Mesenchymal stem cell (in vitro differentiated cells and primary cell): ENCODE measurements around the gene LINGO4.

ENCODE experiments used
- DNase-seq: peaks from one replicate; pipeline ENCODE4 v3.0.0-alpha.2; 2013
- H2AFZ ChIP-seq: one replicate; pipeline ENCODE4 v1.6.1; 2013; ENCODE audit warnings: low read depth, mild to moderate bottlenecking, control low read depth, inconsistent platforms, low read length, moderate library complexity
- H2AK5ac ChIP-seq: 2 replicates; pipeline ENCODE4 v1.6.1; 2013; ENCODE audit warnings: low read length, moderate library complexity, mild to moderate bottlenecking, inconsistent platforms; ENCODE audit not compliant: severe bottlenecking
- H2BK120ac ChIP-seq: one replicate; pipeline ENCODE4 v1.6.1; 2013; ENCODE audit warnings: low read depth, mild to moderate bottlenecking, inconsistent platforms, low read length, moderate library complexity
- H2BK12ac ChIP-seq, 2 experiments: one replicate each; pipeline ENCODE4 v1.6.1; 2013; ENCODE audit warnings: inconsistent platforms in 2 of 2, low read length in 2 of 2, mild to moderate bottlenecking in 2 of 2, moderate library complexity in 2 of 2, control low read depth in 1 of 2
- H2BK15ac ChIP-seq: one replicate; pipeline ENCODE4 v1.6.1; 2013; ENCODE audit warnings: mild to moderate bottlenecking, low read depth, inconsistent platforms; ENCODE audit not compliant: poor library complexity, severe bottlenecking
- H2BK5ac ChIP-seq: 2 replicates; pipeline ENCODE4 v1.6.1; 2013; ENCODE audit warnings: low read depth, mild to moderate bottlenecking, low read length, control low read depth, inconsistent platforms; ENCODE audit not compliant: poor library complexity, severe bottlenecking
- H3K14ac ChIP-seq, 2 experiments: one replicate each; pipeline ENCODE4 v1.6.1; 2013; ENCODE audit warnings: inconsistent platforms in 2 of 2, low read length in 2 of 2, control low read depth in 1 of 2, mild to moderate bottlenecking in 1 of 2, moderate library complexity in 1 of 2
- H3K18ac ChIP-seq, 2 experiments: one replicate each; pipeline ENCODE4 v1.6.1; 2013; ENCODE audit warnings: inconsistent platforms in 2 of 2, low read length in 2 of 2, control low read depth in 1 of 2, low read depth in 1 of 2, mild to moderate bottlenecking in 1 of 2
- H3K23ac ChIP-seq, 2 experiments: one replicate each; pipeline ENCODE4 v1.6.1; 2013; ENCODE audit warnings: inconsistent platforms in 2 of 2, low read length in 2 of 2, mild to moderate bottlenecking in 2 of 2, moderate library complexity in 2 of 2, control low read depth in 1 of 2
- H3K27ac ChIP-seq: 2 replicates; pipeline ENCODE4 v1.5.1; 2013; ENCODE audit warnings: mild to moderate bottlenecking, moderate library complexity, low read length, control low read depth, inconsistent platforms; ENCODE audit not compliant: poor library complexity, severe bottlenecking
- H3K27me3 ChIP-seq, 2 experiments: 2 replicates each; pipeline versions ENCODE4 v1.6.1 to v1.7.0; 2013; ENCODE audit warnings: low read length in 2 of 2, mild to moderate bottlenecking in 2 of 2, moderate library complexity in 2 of 2, control low read depth in 1 of 2, inconsistent platforms in 1 of 2; ENCODE audit not compliant: control insufficient read depth in 1 of 2, insufficient read depth in 1 of 2
- H3K36me3 ChIP-seq, 2 experiments: 2 replicates each; pipeline versions ENCODE4 v1.6.1 to v1.7.0; 2013; ENCODE audit warnings: low read length in 2 of 2, control low read depth in 1 of 2, inconsistent platforms in 1 of 2, low read depth in 1 of 2, mild to moderate bottlenecking in 1 of 2; ENCODE audit not compliant: insufficient read depth in 2 of 2, control insufficient read depth in 1 of 2
- H3K4ac ChIP-seq, 2 experiments: one replicate each; pipeline ENCODE4 v1.6.1; 2013; ENCODE audit warnings: inconsistent platforms in 2 of 2, low read length in 2 of 2, mild to moderate bottlenecking in 2 of 2, moderate library complexity in 2 of 2, control low read depth in 1 of 2, low read depth in 1 of 2
- H3K4me1 ChIP-seq: 2 replicates; pipeline ENCODE4 v1.6.1; 2013; ENCODE audit warnings: low read depth, low read length, control low read depth; ENCODE audit not compliant: control insufficient read depth, insufficient read depth
- H3K4me2 ChIP-seq: 2 replicates; pipeline ENCODE4 v1.6.1; 2013; ENCODE audit warnings: low read length, mild to moderate bottlenecking, inconsistent platforms; ENCODE audit not compliant: poor library complexity, severe bottlenecking
- H3K4me3 ChIP-seq, 2 experiments: 2 replicates each; pipeline versions ENCODE4 v1.5.1 to v1.7.0; 2013; ENCODE audit warnings: low read length in 2 of 2, mild to moderate bottlenecking in 2 of 2, control low read depth in 1 of 2, low read depth in 1 of 2; ENCODE audit not compliant: insufficient read depth in 1 of 2
- H3K79me1 ChIP-seq: replicated peaks from 2 replicates; pipeline ENCODE4 v1.6.1; 2013; ENCODE audit warnings: mild to moderate bottlenecking, control low read depth, low read length, inconsistent platforms; ENCODE audit not compliant: poor library complexity, severe bottlenecking
- H3K9ac ChIP-seq: 2 replicates; pipeline ENCODE4 v1.7.0; 2013; ENCODE audit warnings: mild to moderate bottlenecking, low read length, moderate library complexity
- H3K9me3 ChIP-seq: 2 replicates; pipeline ENCODE4 v1.7.0; 2013; ENCODE audit warnings: mild to moderate bottlenecking, low read length; ENCODE audit not compliant: control insufficient read depth
- H4K8ac ChIP-seq: one replicate; pipeline ENCODE4 v1.6.1; 2013; ENCODE audit warnings: inconsistent platforms, mild to moderate bottlenecking, low read length, moderate library complexity
- H4K91ac ChIP-seq: one replicate; pipeline ENCODE4 v1.6.1; 2013; ENCODE audit warnings: mild to moderate bottlenecking, low read length, inconsistent platforms
- WGBS: methylation state at CpG from one replicate; pipeline ENCODE4 v1.1.7; 2013; ENCODE audit warnings: mixed read lengths; 5-methylcytosine and 5-hydroxymethylcytosine counted together

Gene LINGO4

DNA sequence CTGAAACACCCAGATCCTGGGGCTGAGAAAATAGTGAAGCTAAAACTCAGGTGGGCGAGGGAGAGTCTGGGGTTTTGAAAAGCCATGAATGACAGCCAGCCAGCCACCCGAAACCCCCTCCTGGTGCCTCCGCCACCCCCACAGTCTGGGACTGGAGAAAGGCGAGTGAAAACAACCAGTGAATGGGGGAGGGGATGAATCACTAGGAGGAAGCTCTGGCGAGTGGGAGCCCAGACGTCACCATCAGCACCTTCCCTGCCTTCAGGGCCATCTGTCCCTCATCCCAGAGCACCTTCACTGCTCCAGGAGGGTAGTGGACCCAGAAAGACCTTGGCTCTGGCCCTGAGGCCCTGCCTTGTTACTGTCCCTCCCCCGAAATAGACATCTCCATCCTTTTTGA is 17.2 kb upstream of the LINGO4 start:
- no peak overlapping the region for H2BK12ac ChIP-seq
- H3K27ac ChIP-seq, result no peak overlapping the region
- 56% methylated on average over 7 of the region's 7 CpGs for WGBS
- H2BK15ac ChIP-seq, result no peak overlapping the region
- no peak overlapping the region for H3K23ac ChIP-seq
- no peak for DNase-seq
- no peak overlapping the region for H3K4me2 ChIP-seq
- H3K36me3 ChIP-seq, result no peaks in the 10 kb centered on the region
- no peak overlapping the region for H2BK120ac ChIP-seq
- no peak overlapping the region for H3K4me3 ChIP-seq
- H3K4me1 ChIP-seq, result peaks cover 4% of the 10 kb centered on the region
- no peak overlapping the region for H3K14ac ChIP-seq
- H3K18ac ChIP-seq, result no peak overlapping the region
- no peaks in the 10 kb centered on the region for H3K79me1 ChIP-seq
- H3K27me3 ChIP-seq, result peaks cover 64 to 74% of the 10 kb centered on the region in 2 experiments
- no peak overlapping the region for H2BK5ac ChIP-seq
- H4K91ac ChIP-seq, result no peak overlapping the region
- H4K8ac ChIP-seq, result no peak overlapping the region
- H3K9ac ChIP-seq, result no peak overlapping the region
- no peak overlapping the region for H3K4ac ChIP-seq
- H2AK5ac ChIP-seq, result no peak overlapping the region
- no peak overlapping the region for H2AFZ ChIP-seq
- no peaks in the 10 kb centered on the region for H3K9me3 ChIP-seq

DNA sequence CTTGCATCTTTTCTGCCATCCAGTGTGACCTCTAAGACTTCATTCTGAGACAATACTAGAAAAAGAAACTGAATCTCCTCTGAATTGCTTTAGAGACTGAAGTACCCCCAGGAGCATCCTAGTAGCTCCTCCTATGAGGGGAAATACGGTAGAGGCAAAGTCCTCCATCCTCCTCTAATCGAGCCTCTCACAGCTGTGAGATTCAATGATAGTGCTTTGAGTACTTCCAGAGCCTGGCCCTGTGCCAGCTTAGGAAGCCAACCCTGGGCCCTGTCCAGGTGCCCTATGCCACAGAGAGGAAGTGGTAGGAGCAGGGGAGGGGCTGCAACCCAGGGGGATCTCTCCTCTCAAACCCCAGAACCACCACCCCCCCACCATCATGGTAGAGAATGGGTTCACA is 15.7 kb upstream of the LINGO4 start:
- Histone ChIP-seq H3K9me3 (no peaks in the 10 kb centered on the region), H3K9ac (no peak overlapping the region), H2BK12ac (no peak overlapping the region), H4K91ac (no peak overlapping the region), H3K27me3 (peaks cover 66 to 79% of the 10 kb centered on the region in 2 experiments), H3K79me1 (no peaks in the 10 kb centered on the region), H3K4me3 (no peak overlapping the region), H3K4me1 (peaks cover 4% of the 10 kb centered on the region), H3K27ac (no peak overlapping the region), H3K4me2 (no peak overlapping the region), H2AK5ac (no peak overlapping the region), H3K18ac (no peak overlapping the region), H3K4ac (no peak overlapping the region), H2AFZ (no peak overlapping the region), H3K36me3 (no peaks in the 10 kb centered on the region), H2BK120ac (no peak overlapping the region), H3K23ac (no peak overlapping the region), H2BK5ac (no peak overlapping the region), H3K14ac (no peak overlapping the region), H2BK15ac (no peak overlapping the region), H4K8ac (no peak overlapping the region)
- 81% methylated on average over 2 of the region's 2 CpGs for WGBS
- DNase-seq, result no peak

DNA sequence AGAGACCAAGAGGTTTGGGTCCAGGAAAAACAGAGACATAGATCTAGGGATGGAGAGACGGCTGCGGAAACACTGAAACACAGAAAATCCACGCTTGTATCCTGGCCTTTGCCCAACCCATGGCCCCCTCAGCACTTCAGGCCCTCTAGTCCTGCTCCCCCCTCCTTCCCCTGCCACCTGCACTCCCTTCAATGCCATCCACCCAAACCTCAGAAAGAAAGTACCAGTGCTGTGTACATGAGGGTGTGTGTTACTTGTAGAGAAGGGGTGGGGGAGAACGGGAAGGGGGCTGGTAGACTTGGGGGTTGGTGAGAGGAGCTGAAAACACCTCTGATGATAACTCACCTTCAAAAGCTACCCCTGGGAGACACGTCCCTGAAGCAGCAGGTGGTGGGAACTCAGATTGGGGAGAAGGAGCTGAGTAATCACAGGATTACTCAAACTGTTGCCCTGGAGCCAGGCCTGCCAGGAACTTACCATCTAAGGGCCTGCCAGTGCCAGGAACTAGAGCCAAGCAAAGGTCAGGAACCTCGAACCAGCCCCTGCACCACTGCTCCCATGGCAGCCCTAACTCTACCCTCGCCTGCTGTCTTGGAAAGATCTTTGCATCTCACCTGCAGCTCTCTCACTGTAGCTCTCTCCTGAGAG is 14.9 kb upstream of the LINGO4 start:
- H2BK12ac ChIP-seq, result no peak overlapping the region
- no peak overlapping the region for H3K4me3 ChIP-seq
- H2BK120ac ChIP-seq, result no peak overlapping the region
- H3K4me2 ChIP-seq, result no peak overlapping the region
- no peak overlapping the region for H3K18ac ChIP-seq
- H4K8ac ChIP-seq, result no peak overlapping the region
- H3K27ac ChIP-seq, result no peak overlapping the region
- H2AFZ ChIP-seq, result no peak overlapping the region
- no peak overlapping the region for H3K23ac ChIP-seq
- no peak overlapping the region for H2AK5ac ChIP-seq
- H3K4ac ChIP-seq, result no peak overlapping the region
- peaks cover 66 to 80% of the 10 kb centered on the region in 2 experiments for H3K27me3 ChIP-seq
- peaks cover 2% of the 10 kb centered on the region for H3K4me1 ChIP-seq
- no peaks in the 10 kb centered on the region for H3K36me3 ChIP-seq
- no peaks in the 10 kb centered on the region for H3K9me3 ChIP-seq
- H2BK15ac ChIP-seq, result no peak overlapping the region
- H2BK5ac ChIP-seq, result no peak overlapping the region
- no peak overlapping the region for H3K14ac ChIP-seq
- no peaks in the 10 kb centered on the region for H3K79me1 ChIP-seq
- WGBS, result 73% methylated on average over 5 of the region's 7 CpGs
- DNase-seq, result no peak
- H4K91ac ChIP-seq, result no peak overlapping the region
- no peak overlapping the region for H3K9ac ChIP-seq

- Histone ChIP-seq H2BK120ac (no peak overlapping the region), H2BK15ac (no peak overlapping the region), H3K18ac (no peak overlapping the region), H3K14ac (no peak overlapping the region), H3K4ac (no peak overlapping the region), H3K79me1 (no peaks in the 10 kb centered on the region), H3K9me3 (no peaks in the 10 kb centered on the region), H3K23ac (no peak overlapping the region), H3K4me1 (peaks cover 2% of the 10 kb centered on the region), H3K27ac (no peak overlapping the region), H2BK12ac (no peak overlapping the region), H4K91ac (no peak overlapping the region), H3K9ac (no peak overlapping the region), H2AK5ac (no peak overlapping the region), H4K8ac (no peak overlapping the region), H3K27me3 (peaks cover 66 to 75% of the 10 kb centered on the region in 2 experiments), H2AFZ (no peak overlapping the region), H3K4me2 (no peak overlapping the region), H3K36me3 (no peaks in the 10 kb centered on the region), H2BK5ac (no peak overlapping the region), H3K4me3 (no peak overlapping the region)
- 87% methylated on average over 11 of the region's 12 CpGs for WGBS
- no peak for DNase-seq
Observed at GRCh38 chr1:151819227-151819835, 14.1 kb upstream of the LINGO4 start.
